RWPE1 (cell line): ENCODE measurements around the gene ARHGAP24.

Experiments
- CTCF ChIA-PET: fragments of 350-600 bp; sonication (Branson Sonifier 250); formaldehyde crosslinking; extraction: SDS; loops from one replicate; lab custom pipeline; 2021; lab: Yijun Ruan, JAX
- POLR2A ChIA-PET: fragments of 400-600 bp; formaldehyde crosslinking; extraction: SDS; loops from one replicate; lab custom pipeline; 2020; ENCODE audit warnings: antibody characterized with exemption; ENCODE audit not compliant: low non-redundant PET; lab: Yijun Ruan, JAX
- DNase-seq: peaks from one replicate; pipeline ENCODE4 v3.0.0; 2012; ENCODE audit warnings: low spot score
- H3K27ac ChIP-seq: fragments of 450-650 bp; 2 replicates; pipeline ENCODE4 v1.5.1; 2017
- CTCF ChIP-seq: fragments of 450-650 bp; conservative IDR thresholded peaks from 2 replicates; pipeline ENCODE4 v1.5.1; 2017; ENCODE audit warnings: low read depth, mild to moderate bottlenecking

Gene ARHGAP24

GRCh38 chr4:85867271-85867670 lies 392.3 kb downstream of the ARHGAP24 start:
- no peak for TF ChIP-seq CTCF
- ChIA-PET POLR2A (no interaction called here), CTCF (interaction anchor here (0.6 kb wide), 1 partner anchor 481 kb away, joined by 3 read pairs; no protein-coding TSS in a partner anchor)
- no peak overlapping the region for H3K27ac ChIP-seq
- DNase-seq = no peak

GRCh38 chr4:85869181-85869580 lies 394.2 kb downstream of the ARHGAP24 start:
- no peak for TF ChIP-seq CTCF
- DNase-seq = no peak
- H3K27ac ChIP-seq = no peak overlapping the region
- ChIA-PET CTCF (interaction anchor here (0.9 kb wide), 1 partner anchor 9 kb away, joined by 4 read pairs; no protein-coding TSS in a partner anchor), POLR2A (no interaction called here)

- CTCF ChIA-PET = interaction anchor here (0.9 to 1.0 kb wide), 2 partner anchors 11 to 74 kb away, joined by 4 to 5 read pairs; no protein-coding TSS in a partner anchor
- POLR2A ChIA-PET = no interaction called here
- no peak for DNase-seq
- no peak for TF ChIP-seq CTCF
- H3K27ac ChIP-seq = no peak overlapping the region
Measured at GRCh38 chr4:85870298-85871083, 395.5 kb downstream of the ARHGAP24 start.

- no peak for TF ChIP-seq CTCF
- DNase-seq = no peak
- POLR2A ChIA-PET = no interaction called here
- H3K27ac ChIP-seq = no peak overlapping the region
- CTCF ChIA-PET = interaction anchor here (0.9 kb wide), 1 partner anchor 96 kb away, joined by 4 read pairs; no protein-coding TSS in a partner anchor
Measured at GRCh38 chr4:85873566-85873965, 398.6 kb downstream of the ARHGAP24 start.

GRCh38 chr4:85879518-85879917 lies 404.6 kb downstream of the ARHGAP24 start:
- POLR2A ChIA-PET = no interaction called here
- CTCF ChIA-PET = no interaction called here

GRCh38 chr4:85883180-85883579 lies 408.2 kb downstream of the ARHGAP24 start:
- no peak for TF ChIP-seq CTCF
- no peak overlapping the region for H3K27ac ChIP-seq
- no peak for DNase-seq
- CTCF ChIA-PET = no interaction called here
- POLR2A ChIA-PET = no interaction called here

More at GRCh38 chr4:85879518-85879917, 404.6 kb downstream of the ARHGAP24 start:
- no peak for TF ChIP-seq CTCF
- no peak overlapping the region for H3K27ac ChIP-seq
- DNase-seq = no peak
